ENCODE results near the gene NCOA5. TPM values are rescaled to one million over a fixed set of nuclear protein-coding genes. Genes with fewer than 3 reads are reported as not detected.

NCOA5 gene
- total RNA-seq, 2 experiments from 2014 or later = 9.7 to 10.5 TPM

DNA sequence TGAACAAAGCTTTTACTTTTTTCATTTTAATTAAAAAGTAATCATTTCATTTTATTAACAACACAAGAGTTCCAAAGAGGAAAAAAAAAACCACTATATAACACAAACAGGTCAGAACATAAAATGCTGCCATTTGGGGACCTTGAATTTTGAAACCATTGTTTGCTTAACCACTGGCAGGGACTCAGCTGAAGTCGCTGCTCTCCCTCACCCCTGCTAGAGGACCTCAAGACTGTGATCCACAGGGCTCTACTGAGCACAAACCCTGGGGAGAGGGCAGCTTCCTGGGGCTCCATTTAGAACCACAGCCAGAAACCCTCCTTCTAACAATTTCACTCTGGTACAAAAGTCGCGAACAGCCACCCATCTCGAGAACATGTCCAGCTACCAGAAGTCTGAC, 28.8 kb downstream of the NCOA5 start:
- TF ChIP-seq CTCF (IDR thresholded peaks at IDR 0.05) = no peak
- intact Hi-C loops (cut with DNase I, micrococcal nuclease) = no loop called here
- no peak overlapping the region for H3K27ac ChIP-seq (ENCODE audit: low read depth in 1 of 2, low read length in 2 of 2)
- no peak overlapping the region for H3K4me3 ChIP-seq (ENCODE audit: low read length)
- H3K27me3 ChIP-seq (ENCODE audit: control insufficient read depth in 1 of 2, insufficient read depth in 2 of 2, low read length in 2 of 2) = peaks cover 16 to 17% of the 10 kb centered on the region in 2 experiments
- H3K4me1 ChIP-seq (ENCODE audit: insufficient read depth, low read length) = peaks cover 44% of the 10 kb centered on the region
- Mint-ChIP-seq H3K9me3 (no peaks in the 10 kb centered on the region), H3K4me3 (no peak overlapping the region), H3K27ac (no peak overlapping the region), H3K36me3 (ENCODE audit: low read depth) (peaks cover 65% of the 10 kb centered on the region), H3K27me3 (peaks cover 27% of the 10 kb centered on the region), H3K4me1 (ENCODE audit: low read depth) (peaks cover 48% of the 10 kb centered on the region)
- DNase-seq (no peak), ATAC-seq (ENCODE audit: poor library complexity) (no peak)
- H3K36me3 ChIP-seq (ENCODE audit: insufficient read depth, low read length) = peaks cover 49% of the 10 kb centered on the region
- ChIA-PET CTCF (no interaction called here), POLR2A (interaction anchor here (0.7 kb wide), 1 partner anchor 340 kb away, joined by 4 read pairs; no protein-coding TSS in a partner anchor)
- H3K9me3 ChIP-seq (ENCODE audit: control insufficient read depth in 1 of 2, insufficient read depth in 1 of 2, low read length in 2 of 2) = peaks cover 0 to 28% of the 10 kb centered on the region in 2 experiments

DNA sequence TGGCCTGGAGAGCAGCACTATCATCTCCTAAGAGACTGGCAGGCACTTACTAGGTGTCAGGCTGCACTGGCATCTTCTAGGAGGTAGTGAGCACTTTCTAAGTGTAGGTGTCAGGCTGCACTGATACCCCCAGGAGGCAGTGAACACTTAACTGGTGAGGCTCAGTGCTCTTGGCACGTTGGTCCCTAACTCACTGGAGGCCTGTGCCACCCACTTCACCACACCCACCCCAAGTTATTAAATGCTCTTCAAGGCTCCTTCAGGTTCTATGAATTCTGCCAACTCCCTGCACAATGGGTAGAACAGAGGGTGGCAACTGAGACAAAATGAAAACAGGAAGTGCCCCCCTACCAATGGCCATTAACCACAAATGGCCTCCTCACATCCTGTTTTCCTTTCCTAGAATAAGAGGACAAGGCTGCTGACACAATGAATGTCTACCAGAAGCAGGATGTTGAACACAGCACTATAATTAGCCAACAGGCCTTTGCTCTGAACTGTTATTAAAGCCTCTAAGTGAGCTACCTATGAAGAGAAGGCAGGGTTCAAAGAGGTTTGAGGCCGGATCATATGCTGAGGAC, 29.4 kb downstream of the NCOA5 start:
- Histone ChIP-seq H3K9me3 (ENCODE audit: control insufficient read depth in 1 of 2, insufficient read depth in 1 of 2, low read length in 2 of 2) (peaks cover 0 to 28% of the 10 kb centered on the region in 2 experiments), H3K27me3 (ENCODE audit: control insufficient read depth in 1 of 2, insufficient read depth in 2 of 2, low read length in 2 of 2) (peaks cover 16 to 17% of the 10 kb centered on the region in 2 experiments), H3K36me3 (ENCODE audit: insufficient read depth, low read length) (peaks cover 43% of the 10 kb centered on the region), H3K4me1 (ENCODE audit: insufficient read depth, low read length) (peaks cover 44% of the 10 kb centered on the region), H3K4me3 (ENCODE audit: low read length) (no peak overlapping the region), H3K27ac (ENCODE audit: low read depth in 1 of 2, low read length in 2 of 2) (no peak overlapping the region)
- Mint-ChIP-seq H3K27ac (no peak overlapping the region), H3K4me3 (peak overlapping the region; percentile 9), H3K4me1 (ENCODE audit: low read depth) (peaks cover 48% of the 10 kb centered on the region), H3K36me3 (ENCODE audit: low read depth) (peaks cover 59% of the 10 kb centered on the region), H3K27me3 (peaks cover 32% of the 10 kb centered on the region), H3K9me3 (no peaks in the 10 kb centered on the region)
- CTCF ChIA-PET = no interaction called here
- peak; percentile 11 for ATAC-seq (ENCODE audit: poor library complexity)
- POLR2A ChIA-PET = interaction anchor here (0.7 kb wide), 1 partner anchor 340 kb away, joined by 4 read pairs; no protein-coding TSS in a partner anchor
- intact Hi-C loops (cut with DNase I, micrococcal nuclease) = no loop called here
- peak in 1 of 14 experiments; percentile 59 for DNase-seq
- no peak for TF ChIP-seq CTCF (IDR thresholded peaks at IDR 0.05)

DNA sequence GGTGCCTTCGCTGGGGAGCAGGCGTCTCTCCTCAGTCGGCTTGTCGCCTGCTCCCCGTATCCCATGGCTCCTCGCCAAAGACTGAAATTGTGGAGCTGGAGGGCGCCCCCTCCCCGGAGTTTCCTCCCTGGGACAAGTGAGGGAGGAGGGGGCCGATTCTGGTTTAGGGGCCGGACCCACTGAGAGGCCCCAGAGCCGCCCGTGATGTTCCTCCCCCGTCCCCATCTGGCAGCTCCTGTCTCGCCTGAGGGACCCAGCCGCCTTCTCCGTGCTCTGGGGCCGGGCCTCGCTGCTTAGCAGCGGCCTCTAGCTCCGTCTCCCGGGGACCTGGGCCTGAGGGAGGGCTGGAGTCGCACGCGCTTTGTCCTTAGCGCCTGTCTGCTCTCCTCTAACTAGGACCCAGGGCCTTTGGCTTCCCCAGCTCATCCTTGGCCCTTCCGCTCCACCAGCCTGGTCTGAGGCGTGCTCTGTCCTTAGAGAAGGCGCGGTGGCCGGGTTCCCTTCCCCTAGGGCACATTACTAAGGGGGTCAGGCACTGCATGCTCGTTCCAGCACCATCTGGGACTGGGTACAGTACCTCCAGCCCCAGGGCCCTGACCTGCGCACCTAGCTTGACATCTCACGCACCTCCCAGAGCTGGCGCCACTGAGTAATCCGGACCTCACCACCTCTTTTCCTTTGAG, 31.0 kb downstream of the NCOA5 start:
- Histone ChIP-seq H3K27ac (ENCODE audit: low read depth in 1 of 2, low read length in 2 of 2) (no peak overlapping the region), H3K27me3 (ENCODE audit: control insufficient read depth in 1 of 2, insufficient read depth in 2 of 2, low read length in 2 of 2) (peaks cover 16 to 17% of the 10 kb centered on the region in 2 experiments), H3K36me3 (ENCODE audit: insufficient read depth, low read length) (peaks cover 27% of the 10 kb centered on the region), H3K9me3 (ENCODE audit: control insufficient read depth in 1 of 2, insufficient read depth in 1 of 2, low read length in 2 of 2) (peaks cover 0 to 28% of the 10 kb centered on the region in 2 experiments), H3K4me3 (ENCODE audit: low read length) (peak overlapping the region; percentile 16), H3K4me1 (ENCODE audit: insufficient read depth, low read length) (peaks cover 44% of the 10 kb centered on the region)
- peaks cover 37% of the 10 kb centered on the region for H3K27me3 Mint-ChIP-seq
- peaks cover 42% of the 10 kb centered on the region for H3K36me3 Mint-ChIP-seq (ENCODE audit: low read depth)
- no peaks in the 10 kb centered on the region for H3K9me3 Mint-ChIP-seq
- no peak for TF ChIP-seq CTCF (IDR thresholded peaks at IDR 0.05)
- ChIA-PET POLR2A (interaction anchor here (1.0 kb wide), 1 partner anchor 53 kb away, joined by 3 read pairs; no protein-coding TSS in a partner anchor), CTCF (interaction anchor here (1.7 kb wide), 1 partner anchor 36 kb away, joined by 7 read pairs; no protein-coding TSS in a partner anchor)
- no peak overlapping the region for H3K4me3 Mint-ChIP-seq
- intact Hi-C loops (cut with DNase I, micrococcal nuclease) = no loop called here
- ATAC-seq (ENCODE audit: poor library complexity) (no peak), DNase-seq (peak in 1 of 14 experiments; percentile 24)
- peaks cover 48% of the 10 kb centered on the region for H3K4me1 Mint-ChIP-seq (ENCODE audit: low read depth)
- no peak overlapping the region for H3K27ac Mint-ChIP-seq
